Measurements from ENCODE around the gene MED14.

The MED14 gene

GRCh38 chrX:40729598-40730584 is 5.5 kb downstream of the MED14 start:
- no peak for DNase-seq (ENCODE audit: low spot score)

- DNase-seq (ENCODE audit: low spot score), result no peak
Measured at GRCh38 chrX:40727581-40728252, 7.6 kb downstream of the MED14 start.

GRCh38 chrX:40727093-40727492 is 8.2 kb downstream of the MED14 start:
- no peak for DNase-seq (ENCODE audit: low spot score)

- no peak for DNase-seq (ENCODE audit: low spot score)
Measured at GRCh38 chrX:40722930-40723329, 12.4 kb downstream of the MED14 start.

GRCh38 chrX:40721489-40722106 is 13.7 kb downstream of the MED14 start:
- no peak for DNase-seq (ENCODE audit: low spot score)

GRCh38 chrX:40720792-40721191 is 14.6 kb downstream of the MED14 start:
- no peak for DNase-seq (ENCODE audit: low spot score)

- no peak for DNase-seq (ENCODE audit: low spot score)
Measured at GRCh38 chrX:40720339-40720738, 15.0 kb downstream of the MED14 start.

GRCh38 chrX:40719731-40720130 is 15.6 kb downstream of the MED14 start:
- no peak for DNase-seq (ENCODE audit: low spot score)

GRCh38 chrX:40719218-40719617 is 16.1 kb downstream of the MED14 start:
- DNase-seq (ENCODE audit: low spot score), result no peak

- DNase-seq (ENCODE audit: low spot score), result no peak
Measured at GRCh38 chrX:40709395-40709794, 25.9 kb downstream of the MED14 start.

- DNase-seq (ENCODE audit: low spot score), result no peak
Measured at GRCh38 chrX:40705658-40706312, 29.6 kb downstream of the MED14 start.

- DNase-seq (ENCODE audit: low spot score), result no peak
Measured at GRCh38 chrX:40700640-40701342, 34.6 kb downstream of the MED14 start.

GRCh38 chrX:40698851-40699250 is 36.5 kb downstream of the MED14 start:
- no peak for DNase-seq (ENCODE audit: low spot score)

- DNase-seq (ENCODE audit: low spot score), result no peak
Measured at GRCh38 chrX:40694802-40695201, 40.5 kb downstream of the MED14 start.

GRCh38 chrX:40688929-40689328 is 46.4 kb downstream of the MED14 start:
- DNase-seq (ENCODE audit: low spot score), result no peak

GRCh38 chrX:40687169-40687568 is 48.2 kb downstream of the MED14 start:
- DNase-seq (ENCODE audit: low spot score), result no peak

GRCh38 chrX:40685362-40685918 is 49.9 kb downstream of the MED14 start:
- no peak for DNase-seq (ENCODE audit: low spot score)

- DNase-seq (ENCODE audit: low spot score), result no peak
Measured at GRCh38 chrX:40684092-40684491, 51.2 kb downstream of the MED14 start.

GRCh38 chrX:40683245-40683644 is 52.1 kb downstream of the MED14 start:
- no peak for DNase-seq (ENCODE audit: low spot score)

GRCh38 chrX:40671126-40671525 is 64.2 kb downstream of the MED14 start:
- no peak for DNase-seq (ENCODE audit: low spot score)

Measured in Ammon's horn (tissue), 1 donor.